Mesenchymal stem cell (in vitro differentiated cells and primary cell): ENCODE data around the gene CBFA2T2.
"Not testable (repeated sequence)": the region's sequence is repeated elsewhere in the genome, so short reads cannot be mapped to it uniquely, and the experiment has no call there.

Experiments
- DNase-seq: peaks from one replicate; pipeline ENCODE4 v3.0.0-alpha.2; 2013
- H2AFZ ChIP-seq: one replicate; pipeline ENCODE4 v1.6.1; 2013; ENCODE audit warnings: low read depth, mild to moderate bottlenecking, control low read depth, inconsistent platforms, low read length, moderate library complexity
- H2AK5ac ChIP-seq: 2 replicates; pipeline ENCODE4 v1.6.1; 2013; ENCODE audit warnings: low read length, moderate library complexity, mild to moderate bottlenecking, inconsistent platforms; ENCODE audit not compliant: severe bottlenecking
- H2BK120ac ChIP-seq: one replicate; pipeline ENCODE4 v1.6.1; 2013; ENCODE audit warnings: low read depth, mild to moderate bottlenecking, inconsistent platforms, low read length, moderate library complexity
- H2BK12ac ChIP-seq, 2 experiments: one replicate each; pipeline ENCODE4 v1.6.1; 2013; ENCODE audit warnings: inconsistent platforms in 2 of 2, low read length in 2 of 2, mild to moderate bottlenecking in 2 of 2, moderate library complexity in 2 of 2, control low read depth in 1 of 2
- H2BK15ac ChIP-seq: one replicate; pipeline ENCODE4 v1.6.1; 2013; ENCODE audit warnings: mild to moderate bottlenecking, low read depth, inconsistent platforms; ENCODE audit not compliant: poor library complexity, severe bottlenecking
- H2BK5ac ChIP-seq: 2 replicates; pipeline ENCODE4 v1.6.1; 2013; ENCODE audit warnings: low read depth, mild to moderate bottlenecking, low read length, control low read depth, inconsistent platforms; ENCODE audit not compliant: poor library complexity, severe bottlenecking
- H3K14ac ChIP-seq, 2 experiments: one replicate each; pipeline ENCODE4 v1.6.1; 2013; ENCODE audit warnings: inconsistent platforms in 2 of 2, low read length in 2 of 2, control low read depth in 1 of 2, mild to moderate bottlenecking in 1 of 2, moderate library complexity in 1 of 2
- H3K18ac ChIP-seq, 2 experiments: one replicate each; pipeline ENCODE4 v1.6.1; 2013; ENCODE audit warnings: inconsistent platforms in 2 of 2, low read length in 2 of 2, control low read depth in 1 of 2, low read depth in 1 of 2, mild to moderate bottlenecking in 1 of 2
- H3K23ac ChIP-seq, 2 experiments: one replicate each; pipeline ENCODE4 v1.6.1; 2013; ENCODE audit warnings: inconsistent platforms in 2 of 2, low read length in 2 of 2, mild to moderate bottlenecking in 2 of 2, moderate library complexity in 2 of 2, control low read depth in 1 of 2
- H3K27ac ChIP-seq: 2 replicates; pipeline ENCODE4 v1.5.1; 2013; ENCODE audit warnings: mild to moderate bottlenecking, moderate library complexity, low read length, control low read depth, inconsistent platforms; ENCODE audit not compliant: poor library complexity, severe bottlenecking
- H3K27me3 ChIP-seq, 2 experiments: 2 replicates each; pipeline versions ENCODE4 v1.6.1 to v1.7.0; 2013; ENCODE audit warnings: low read length in 2 of 2, mild to moderate bottlenecking in 2 of 2, moderate library complexity in 2 of 2, control low read depth in 1 of 2, inconsistent platforms in 1 of 2; ENCODE audit not compliant: control insufficient read depth in 1 of 2, insufficient read depth in 1 of 2
- H3K36me3 ChIP-seq, 2 experiments: 2 replicates each; pipeline versions ENCODE4 v1.6.1 to v1.7.0; 2013; ENCODE audit warnings: low read length in 2 of 2, control low read depth in 1 of 2, inconsistent platforms in 1 of 2, low read depth in 1 of 2, mild to moderate bottlenecking in 1 of 2; ENCODE audit not compliant: insufficient read depth in 2 of 2, control insufficient read depth in 1 of 2
- H3K4ac ChIP-seq, 2 experiments: one replicate each; pipeline ENCODE4 v1.6.1; 2013; ENCODE audit warnings: inconsistent platforms in 2 of 2, low read length in 2 of 2, mild to moderate bottlenecking in 2 of 2, moderate library complexity in 2 of 2, control low read depth in 1 of 2, low read depth in 1 of 2
- H3K4me1 ChIP-seq: 2 replicates; pipeline ENCODE4 v1.6.1; 2013; ENCODE audit warnings: low read depth, low read length, control low read depth; ENCODE audit not compliant: control insufficient read depth, insufficient read depth
- H3K4me2 ChIP-seq: 2 replicates; pipeline ENCODE4 v1.6.1; 2013; ENCODE audit warnings: low read length, mild to moderate bottlenecking, inconsistent platforms; ENCODE audit not compliant: poor library complexity, severe bottlenecking
- H3K4me3 ChIP-seq, 2 experiments: 2 replicates each; pipeline versions ENCODE4 v1.5.1 to v1.7.0; 2013; ENCODE audit warnings: low read length in 2 of 2, mild to moderate bottlenecking in 2 of 2, control low read depth in 1 of 2, low read depth in 1 of 2; ENCODE audit not compliant: insufficient read depth in 1 of 2
- H3K79me1 ChIP-seq: replicated peaks from 2 replicates; pipeline ENCODE4 v1.6.1; 2013; ENCODE audit warnings: mild to moderate bottlenecking, control low read depth, low read length, inconsistent platforms; ENCODE audit not compliant: poor library complexity, severe bottlenecking
- H3K9ac ChIP-seq: 2 replicates; pipeline ENCODE4 v1.7.0; 2013; ENCODE audit warnings: mild to moderate bottlenecking, low read length, moderate library complexity
- H3K9me3 ChIP-seq: 2 replicates; pipeline ENCODE4 v1.7.0; 2013; ENCODE audit warnings: mild to moderate bottlenecking, low read length; ENCODE audit not compliant: control insufficient read depth
- H4K8ac ChIP-seq: one replicate; pipeline ENCODE4 v1.6.1; 2013; ENCODE audit warnings: inconsistent platforms, mild to moderate bottlenecking, low read length, moderate library complexity
- H4K91ac ChIP-seq: one replicate; pipeline ENCODE4 v1.6.1; 2013; ENCODE audit warnings: mild to moderate bottlenecking, low read length, inconsistent platforms
- WGBS: methylation state at CpG from one replicate; pipeline ENCODE4 v1.1.7; 2013; ENCODE audit warnings: mixed read lengths; 5-methylcytosine and 5-hydroxymethylcytosine counted together

Gene CBFA2T2

DNA sequence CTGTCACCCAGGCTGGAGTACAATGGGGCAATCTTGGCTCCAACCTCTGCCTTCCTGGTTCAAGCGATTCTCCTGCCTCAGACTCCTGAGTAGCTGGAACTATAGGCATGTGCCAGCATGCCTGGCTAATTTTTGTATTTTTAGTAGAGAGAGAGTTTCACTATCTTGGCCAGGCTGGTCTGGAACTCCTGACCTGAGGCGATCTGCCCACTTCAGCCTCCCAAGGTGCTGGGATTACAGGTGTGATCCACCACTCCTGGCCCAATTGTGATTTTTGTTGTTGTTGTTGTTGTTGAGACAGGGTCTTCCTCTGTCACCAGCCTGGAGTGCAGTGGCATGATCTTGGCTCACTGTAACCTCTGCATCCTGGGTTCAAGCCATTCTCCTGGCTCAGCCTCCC lies 69.3 kb downstream of the CBFA2T2 start:
- H2BK5ac ChIP-seq, result no peak overlapping the region
- no peak overlapping the region for H4K91ac ChIP-seq
- H3K9me3 ChIP-seq, result no peaks in the 10 kb centered on the region
- no peak overlapping the region for H2AK5ac ChIP-seq
- no peak overlapping the region for H2AFZ ChIP-seq
- peaks cover 23% of the 10 kb centered on the region for H3K79me1 ChIP-seq
- H2BK15ac ChIP-seq, result peak overlapping the region; percentile 7
- WGBS, result 100% methylated on average over 2 of the region's 2 CpGs
- no peak for DNase-seq
- no peak overlapping the region for H3K4me2 ChIP-seq
- no peaks in the 10 kb centered on the region for H3K27me3 ChIP-seq
- no peak overlapping the region for H3K9ac ChIP-seq
- H3K4ac ChIP-seq, result no peak overlapping the region
- peaks cover 0 to 4% of the 10 kb centered on the region in 2 experiments for H3K36me3 ChIP-seq
- no peak overlapping the region for H3K27ac ChIP-seq
- no peak overlapping the region for H3K4me3 ChIP-seq
- H3K4me1 ChIP-seq, result peaks cover 10% of the 10 kb centered on the region
- H3K23ac ChIP-seq, result no peak overlapping the region
- no peak overlapping the region for H3K14ac ChIP-seq
- no peak overlapping the region for H2BK12ac ChIP-seq
- no peak overlapping the region for H3K18ac ChIP-seq
- H2BK120ac ChIP-seq, result no peak overlapping the region
- H4K8ac ChIP-seq, result no peak overlapping the region

DNA sequence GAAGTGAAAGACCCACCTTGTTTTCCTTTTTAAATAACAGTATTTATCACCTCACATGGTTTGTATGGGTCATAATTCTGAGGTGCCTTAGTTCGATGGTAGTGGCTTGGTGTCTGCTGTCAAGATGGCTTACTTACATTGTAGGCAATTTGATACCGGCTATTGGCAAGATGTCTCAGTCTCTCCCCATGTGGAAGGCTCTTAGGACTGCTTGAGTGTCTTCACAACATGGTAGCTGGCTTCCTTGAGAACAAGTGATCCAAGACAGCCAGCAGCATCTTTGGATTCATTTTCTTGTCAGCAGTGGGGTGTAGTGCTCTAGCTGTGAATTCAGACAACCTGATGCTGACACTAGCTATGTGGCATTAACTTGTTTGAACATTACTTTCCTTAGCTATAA lies 70.1 kb downstream of the CBFA2T2 start:
- no peak overlapping the region for H2AFZ ChIP-seq
- no peak overlapping the region for H2BK15ac ChIP-seq
- no peak overlapping the region for H2BK120ac ChIP-seq
- no peak overlapping the region for H3K4me2 ChIP-seq
- H3K79me1 ChIP-seq, result peaks cover 26% of the 10 kb centered on the region
- H3K27ac ChIP-seq, result no peak overlapping the region
- H2BK5ac ChIP-seq, result no peak overlapping the region
- no peak overlapping the region for H3K4ac ChIP-seq
- peaks cover 0 to 4% of the 10 kb centered on the region in 2 experiments for H3K36me3 ChIP-seq
- no peak overlapping the region for H3K14ac ChIP-seq
- no peak overlapping the region for H3K4me3 ChIP-seq
- no peak overlapping the region for H4K91ac ChIP-seq
- DNase-seq, result no peak
- H4K8ac ChIP-seq, result no peak overlapping the region
- 96% methylated on average over 2 of the region's 2 CpGs for WGBS
- H3K18ac ChIP-seq, result peak overlapping the region in 1 of 2 experiments; percentile 8
- H2AK5ac ChIP-seq, result peak overlapping the region; percentile 47
- H2BK12ac ChIP-seq, result no peak overlapping the region
- H3K9ac ChIP-seq, result no peak overlapping the region
- H3K23ac ChIP-seq, result no peak overlapping the region
- H3K9me3 ChIP-seq, result no peaks in the 10 kb centered on the region
- H3K27me3 ChIP-seq, result no peaks in the 10 kb centered on the region
- H3K4me1 ChIP-seq, result peaks cover 7% of the 10 kb centered on the region

DNA sequence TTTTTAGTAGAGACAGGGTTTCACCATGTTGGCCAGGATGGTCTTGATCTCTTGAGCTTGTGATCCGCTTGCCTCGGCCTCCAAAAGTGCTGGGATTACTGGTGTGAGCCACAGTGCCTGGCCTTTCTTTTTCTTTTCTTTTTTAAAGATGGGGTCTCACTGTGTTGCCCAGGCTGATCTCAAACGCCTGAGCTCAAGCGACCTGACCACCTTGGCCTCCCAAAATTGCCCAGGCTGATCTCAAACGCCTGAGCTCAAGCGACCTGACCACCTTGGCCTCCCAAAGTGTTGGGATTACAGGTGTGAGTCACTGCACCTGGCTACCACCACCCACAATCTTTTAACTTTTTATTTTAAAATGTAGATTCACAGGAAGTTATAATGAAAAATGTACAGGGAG lies 71.2 kb downstream of the CBFA2T2 start:
- H4K91ac ChIP-seq, H3K9me3 ChIP-seq, H3K4ac ChIP-seq, H3K9ac ChIP-seq, H3K18ac ChIP-seq, H2BK15ac ChIP-seq, H3K36me3 ChIP-seq, H2BK120ac ChIP-seq, H3K4me2 ChIP-seq, H2AFZ ChIP-seq, H3K4me3 ChIP-seq, H3K23ac ChIP-seq, H4K8ac ChIP-seq, H2BK12ac ChIP-seq, H2BK5ac ChIP-seq, H3K27ac ChIP-seq, H3K4me1 ChIP-seq, H3K27me3 ChIP-seq, H3K14ac ChIP-seq, DNase-seq, H2AK5ac ChIP-seq: not testable (repeated sequence)
- peaks cover 22% of the 10 kb centered on the region for H3K79me1 ChIP-seq
- WGBS, result 94% methylated on average over 6 of the region's 6 CpGs

DNA sequence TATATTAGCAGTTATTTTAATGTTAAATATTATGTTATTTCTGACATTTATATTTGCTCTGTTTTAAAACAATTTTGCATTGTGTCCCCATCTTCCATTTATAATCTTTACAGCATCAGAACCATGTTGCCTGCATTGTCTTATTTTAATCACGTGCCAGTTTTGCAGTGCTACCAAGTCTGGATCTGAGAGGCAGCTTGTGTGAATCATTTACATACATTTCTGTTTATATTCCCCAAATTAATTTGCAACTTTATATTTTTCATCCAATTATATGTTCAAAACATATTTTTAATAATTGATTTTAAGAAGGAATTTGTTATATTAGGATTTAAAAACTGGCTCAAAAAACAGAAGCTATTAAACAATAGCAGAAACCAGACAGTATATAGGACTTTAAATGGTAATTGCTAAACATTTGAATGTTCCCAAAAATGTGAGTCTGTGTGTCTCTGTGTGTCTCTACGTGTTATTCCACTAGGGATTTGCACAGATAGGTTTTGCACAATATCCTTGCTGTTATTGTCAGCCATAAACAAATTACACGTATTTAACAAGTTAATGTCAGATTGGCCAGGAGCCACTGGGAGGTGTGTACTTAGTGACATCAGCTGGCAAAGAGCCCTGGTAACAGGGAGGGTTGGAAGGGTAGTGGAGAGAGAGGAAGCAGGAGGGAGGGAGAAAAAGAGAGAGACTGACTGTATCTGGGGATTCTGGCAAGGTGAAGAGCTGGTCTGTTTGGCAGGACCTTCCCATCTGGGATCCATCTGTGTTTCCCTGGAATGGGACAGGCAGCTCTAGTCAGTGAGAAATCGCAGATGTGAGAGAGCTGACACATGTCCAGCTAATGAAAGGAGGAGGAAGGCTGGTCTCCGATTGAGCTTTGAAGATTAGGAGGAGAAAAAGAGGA lies 72.1 kb downstream of the CBFA2T2 start:
- Histone ChIP-seq H3K4ac (no peak overlapping the region), H2BK5ac (no peak overlapping the region), H2BK120ac (no peak overlapping the region), H3K9me3 (no peaks in the 10 kb centered on the region), H3K18ac (peak overlapping the region in 1 of 2 experiments; percentile 84), H2BK15ac (no peak overlapping the region), H3K27ac (peak overlapping the region; percentile 66), H3K9ac (peak overlapping the region; percentile 28), H3K79me1 (peaks cover 22% of the 10 kb centered on the region), H4K8ac (no peak overlapping the region), H3K4me3 (peak overlapping the region in 1 of 2 experiments; percentile 26), H3K23ac (no peak overlapping the region), H2AFZ (no peak overlapping the region), H4K91ac (no peak overlapping the region), H3K4me1 (peaks cover 5% of the 10 kb centered on the region), H3K27me3 (no peaks in the 10 kb centered on the region), H2BK12ac (no peak overlapping the region), H3K36me3 (peaks cover 0 to 4% of the 10 kb centered on the region in 2 experiments), H3K4me2 (peak overlapping the region; percentile 68), H2AK5ac (no peak overlapping the region), H3K14ac (peak overlapping the region in 1 of 2 experiments; percentile 48)
- DNase-seq, result peak; percentile 90
- WGBS, result 28% methylated on average over 3 of the region's 5 CpGs
